Stimulated activated naive CD8-positive, alpha-beta T cell treated with anti-CD3 and anti-CD28 coated beads, Interleukin-15, amount 100 ng/mL, for 72 hours (primary cell): ENCODE data around the gene FGGY.
"Not testable (repeated sequence)": the region's sequence is repeated elsewhere in the genome, so short reads cannot be mapped to it uniquely, and the experiment has no call there.

Experiments
- ATAC-seq: fragments of 150-1000 bp; cut with Tn5 transposase; 2 replicates; pipeline ENCODE4 v1.10.0; 2021; ENCODE audit warnings: mild to moderate bottlenecking, moderate library complexity
- DNase-seq, 2 donors: peaks; one replicate each; pipeline ENCODE4 v3.0.0; 2021 to 2022
- H3K27ac Mint-ChIP-seq, 2 donors: one replicate each; pipeline ENCODE4 v1.8.0; 2022; ENCODE audit warnings: mild to moderate bottlenecking in 2 of 2, mixed read lengths in 2 of 2, moderate library complexity in 2 of 2
- H3K27me3 Mint-ChIP-seq: one replicate; pipeline ENCODE4 v1.8.0; 2022; ENCODE audit warnings: mixed read lengths
- H3K4me1 Mint-ChIP-seq: one replicate; pipeline ENCODE4 v1.8.0; 2022; ENCODE audit warnings: mild to moderate bottlenecking, mixed read lengths
- H3K4me3 Mint-ChIP-seq, 2 donors: one replicate each; pipeline ENCODE4 v1.8.0; 2022; ENCODE audit warnings: mild to moderate bottlenecking in 2 of 2, mixed read lengths in 2 of 2, moderate library complexity in 1 of 2
- H3K9me3 Mint-ChIP-seq, 2 donors: one replicate each; pipeline ENCODE4 v1.8.0; 2022; ENCODE audit warnings: mixed read lengths in 2 of 2

The FGGY gene

GRCh38 chr1:59557549-59557885 is 260.6 kb downstream of the FGGY start:
- Mint-ChIP-seq H3K27me3 (no peaks in the 10 kb centered on the region), H3K4me1 (peaks cover 8% of the 10 kb centered on the region), H3K27ac (no peak overlapping the region), H3K4me3 (no peak overlapping the region), H3K9me3 (peaks cover 12 to 15% of the 10 kb centered on the region in 2 donors)
- DNase-seq (no peak), ATAC-seq (no peak)

DNA sequence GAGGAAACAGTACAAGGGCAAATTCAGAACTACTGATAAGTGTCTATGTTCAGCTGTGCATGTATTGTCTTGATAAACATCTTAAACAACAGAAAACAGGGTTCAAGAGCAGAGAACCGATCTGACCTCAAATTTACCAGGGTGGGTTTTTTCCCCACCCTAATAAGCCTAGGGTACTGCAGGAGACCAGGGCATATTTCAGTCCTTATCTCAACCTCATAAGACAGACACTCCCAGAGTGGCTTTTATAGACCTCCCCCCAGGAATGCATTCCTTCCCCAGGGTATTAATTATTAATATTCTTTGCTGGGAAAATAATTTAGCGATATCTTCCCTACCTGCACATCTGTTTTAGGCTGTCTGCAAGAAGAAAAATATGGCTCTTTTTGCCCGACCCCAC is 261.7 kb downstream of the FGGY start:
- H3K4me1 Mint-ChIP-seq, H3K27me3 Mint-ChIP-seq, H3K4me3 Mint-ChIP-seq, DNase-seq, ATAC-seq, H3K27ac Mint-ChIP-seq: not testable (repeated sequence)
- H3K9me3 Mint-ChIP-seq: peaks cover 12 to 15% of the 10 kb centered on the region in 2 donors

- ATAC-seq (peak; percentile 84), DNase-seq (peak in 1 of 2 donors; percentile 17)
- Mint-ChIP-seq H3K27me3 (no peaks in the 10 kb centered on the region), H3K9me3 (peaks cover 12 to 15% of the 10 kb centered on the region in 2 donors), H3K4me3 (no peak overlapping the region), H3K4me1 (peaks cover 12% of the 10 kb centered on the region), H3K27ac (no peak overlapping the region)
Measured at GRCh38 chr1:59560807-59561450, 264.0 kb downstream of the FGGY start.

DNA sequence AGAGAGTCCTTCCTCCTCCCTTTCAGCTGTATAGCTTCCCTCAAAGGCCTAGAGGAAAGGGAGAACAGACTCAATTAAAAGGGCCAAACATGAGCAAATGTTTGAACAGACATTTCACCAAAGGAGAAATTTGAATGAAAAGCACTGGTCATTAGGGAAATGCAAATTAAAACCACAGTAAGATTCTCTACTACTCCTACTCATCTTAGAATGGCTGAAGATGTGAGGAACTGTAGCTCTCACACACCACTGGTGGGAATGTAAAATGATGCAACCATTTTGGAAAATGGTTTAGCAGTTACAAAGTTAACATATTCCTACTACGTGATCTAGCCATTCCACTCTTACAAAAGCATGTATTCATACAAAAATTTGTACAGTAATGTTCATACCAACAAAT is 264.9 kb downstream of the FGGY start:
- H3K4me3 Mint-ChIP-seq: no peak overlapping the region
- no peak for ATAC-seq
- no peak for DNase-seq
- peaks cover 18% of the 10 kb centered on the region for H3K4me1 Mint-ChIP-seq
- H3K27ac Mint-ChIP-seq: no peak overlapping the region
- no peaks in the 10 kb centered on the region for H3K27me3 Mint-ChIP-seq
- peaks cover 12 to 15% of the 10 kb centered on the region in 2 donors for H3K9me3 Mint-ChIP-seq

GRCh38 chr1:59564192-59564891 is 267.4 kb downstream of the FGGY start:
- Mint-ChIP-seq H3K4me1 (peaks cover 18% of the 10 kb centered on the region), H3K27me3 (no peaks in the 10 kb centered on the region), H3K4me3 (no peak overlapping the region)

DNA sequence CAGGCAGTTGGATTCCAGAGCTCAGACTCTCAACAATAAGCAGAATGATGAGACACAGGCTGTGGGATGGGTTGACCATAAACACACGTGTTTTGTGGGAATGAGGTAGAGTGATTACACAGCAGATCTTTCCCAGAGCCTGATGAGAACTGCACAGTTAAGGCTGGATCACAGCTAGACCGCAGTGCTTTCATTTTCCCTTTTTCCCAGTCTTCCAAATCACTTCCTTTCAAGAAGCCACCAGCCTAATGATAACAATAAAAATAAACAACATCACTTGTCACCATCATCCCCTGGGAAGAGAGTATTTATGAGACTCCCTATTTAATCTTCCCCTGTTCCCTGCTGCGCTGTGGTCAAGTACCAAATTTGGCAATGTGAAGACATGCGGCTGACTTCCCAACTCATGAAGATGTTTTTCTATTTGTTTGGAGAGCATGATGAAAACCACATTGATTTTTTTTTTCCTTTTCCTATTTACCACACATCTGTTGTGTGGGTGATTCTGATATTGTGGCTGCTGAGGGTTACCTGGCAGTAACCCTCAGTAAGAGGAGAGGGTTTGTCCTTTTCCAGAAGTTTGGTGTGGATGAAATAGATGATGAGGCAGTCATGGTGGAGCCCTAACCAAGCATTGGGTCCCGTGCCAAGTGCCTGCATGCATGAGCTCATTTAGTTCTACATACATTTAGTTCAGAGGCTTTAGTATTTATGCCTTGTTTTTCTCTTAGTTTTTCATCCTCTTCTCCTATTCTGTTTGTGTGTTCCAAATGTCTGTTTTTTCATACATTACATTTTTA is 268.9 kb downstream of the FGGY start:
- Mint-ChIP-seq H3K27me3 (no peaks in the 10 kb centered on the region), H3K4me1 (peaks cover 24% of the 10 kb centered on the region), H3K4me3 (no peak overlapping the region), H3K9me3 (no peaks in the 10 kb centered on the region), H3K27ac (peak overlapping the region in 1 of 2 donors; percentile 3)
- DNase-seq (no peak), ATAC-seq (no peak)

More at GRCh38 chr1:59564192-59564891, 267.4 kb downstream of the FGGY start:
- H3K9me3 Mint-ChIP-seq: no peaks in the 10 kb centered on the region
- DNase-seq (no peak), ATAC-seq (no peak)
- no peak overlapping the region for H3K27ac Mint-ChIP-seq

DNA sequence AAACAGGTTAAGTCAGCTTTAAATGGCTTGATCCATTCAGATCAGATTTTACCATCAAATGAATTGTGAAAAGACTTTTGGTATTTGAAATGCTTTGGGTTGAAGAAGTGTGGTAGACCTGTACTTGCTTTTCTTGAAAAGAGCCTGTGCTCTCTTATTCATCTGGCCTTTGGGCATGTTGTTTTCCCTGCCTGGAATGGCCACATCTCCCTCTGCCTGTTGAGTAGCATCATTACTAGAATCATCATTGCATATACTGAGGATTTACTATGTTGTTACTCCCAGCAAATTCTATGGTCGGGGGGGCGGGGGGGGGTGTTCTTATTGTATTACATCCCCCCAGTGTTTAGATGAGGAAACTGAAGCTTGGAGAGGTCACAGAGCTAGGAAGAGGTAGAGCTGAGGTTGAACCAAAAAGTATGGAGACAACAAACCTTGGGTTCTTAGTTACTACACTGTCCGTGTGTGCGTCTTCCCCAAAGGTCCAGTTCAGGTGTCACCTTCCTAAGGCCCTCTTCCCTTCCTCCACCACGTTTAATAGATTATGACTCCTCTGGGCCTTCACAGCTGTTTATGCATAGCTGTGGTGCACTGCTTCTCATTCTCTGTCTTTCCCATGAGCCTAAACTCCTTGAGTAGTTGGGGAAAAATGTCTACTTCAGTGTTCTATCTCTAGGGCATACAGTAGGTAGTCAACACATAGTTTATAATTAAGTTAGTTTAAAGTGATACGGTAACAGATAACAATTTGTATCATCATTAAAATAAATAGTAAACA is 271.5 kb downstream of the FGGY start:
- Mint-ChIP-seq H3K9me3 (no peaks in the 10 kb centered on the region), H3K27me3 (peaks cover 17% of the 10 kb centered on the region), H3K4me3 (no peak overlapping the region), H3K27ac (no peak overlapping the region), H3K4me1 (peaks cover 32% of the 10 kb centered on the region)
- no peak for ATAC-seq
- DNase-seq: no peak

DNA sequence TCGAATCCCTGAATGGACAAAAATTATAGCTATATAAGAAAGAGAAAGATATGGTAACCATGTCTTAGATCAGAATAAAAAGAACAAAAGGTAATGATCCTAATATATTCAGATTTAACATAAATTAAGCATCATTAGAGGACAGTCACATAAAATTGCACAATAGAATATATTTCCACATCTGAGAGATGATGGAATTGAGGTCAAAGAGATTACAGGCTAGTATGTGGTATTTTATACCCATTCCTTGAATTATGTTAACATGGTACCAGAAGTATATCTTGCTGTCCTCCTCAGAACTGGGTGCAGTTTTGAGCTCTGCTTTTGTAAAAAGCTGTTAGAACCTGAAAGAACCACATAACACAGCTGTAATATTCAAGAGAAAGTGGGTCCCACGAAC is 272.3 kb downstream of the FGGY start:
- peaks cover 32% of the 10 kb centered on the region for H3K4me1 Mint-ChIP-seq
- no peak for DNase-seq

GRCh38 chr1:59570524-59570923 is 273.6 kb downstream of the FGGY start:
- Mint-ChIP-seq H3K27ac (peak overlapping the region in 1 of 2 donors; percentile 23), H3K27me3 (peaks cover 17% of the 10 kb centered on the region), H3K9me3 (peaks cover 6 to 11% of the 10 kb centered on the region in 2 donors), H3K4me1 (peaks cover 32% of the 10 kb centered on the region), H3K4me3 (no peak overlapping the region)
- peak; percentile 11 to 33 for DNase-seq
- ATAC-seq: peak; percentile 88

More for the DNA sequence above, 272.3 kb downstream of the FGGY start:
- Mint-ChIP-seq H3K27me3 (peaks cover 17% of the 10 kb centered on the region), H3K27ac (no peak overlapping the region), H3K4me3 (no peak overlapping the region), H3K9me3 (peaks cover 5 to 6% of the 10 kb centered on the region in 2 donors)
- ATAC-seq: no peak

GRCh38 chr1:59574085-59574484 is 277.2 kb downstream of the FGGY start:
- no peak for DNase-seq
- H3K27me3 Mint-ChIP-seq: peaks cover 17% of the 10 kb centered on the region
- no peak overlapping the region for H3K27ac Mint-ChIP-seq
- ATAC-seq: no peak
- H3K4me3 Mint-ChIP-seq: no peak overlapping the region
- H3K9me3 Mint-ChIP-seq: peaks cover 6 to 15% of the 10 kb centered on the region in 2 donors
- H3K4me1 Mint-ChIP-seq: peaks cover 22% of the 10 kb centered on the region

- peaks cover 12 to 15% of the 10 kb centered on the region in 2 donors for H3K9me3 Mint-ChIP-seq
- no peak overlapping the region for H3K4me3 Mint-ChIP-seq
- no peak for DNase-seq
- peaks cover 1% of the 10 kb centered on the region for H3K27me3 Mint-ChIP-seq
- H3K27ac Mint-ChIP-seq: no peak overlapping the region
- no peaks in the 10 kb centered on the region for H3K4me1 Mint-ChIP-seq
- no peak for ATAC-seq
Measured at GRCh38 chr1:59577774-59578173, 280.9 kb downstream of the FGGY start.

GRCh38 chr1:59579222-59579621 is 282.3 kb downstream of the FGGY start:
- no peaks in the 10 kb centered on the region for H3K4me1 Mint-ChIP-seq
- DNase-seq: no peak
- H3K27me3 Mint-ChIP-seq: no peaks in the 10 kb centered on the region
- H3K9me3 Mint-ChIP-seq: peaks cover 7 to 9% of the 10 kb centered on the region in 2 donors
- ATAC-seq: no peak
- H3K27ac Mint-ChIP-seq: no peak overlapping the region
- H3K4me3 Mint-ChIP-seq: no peak overlapping the region

DNA sequence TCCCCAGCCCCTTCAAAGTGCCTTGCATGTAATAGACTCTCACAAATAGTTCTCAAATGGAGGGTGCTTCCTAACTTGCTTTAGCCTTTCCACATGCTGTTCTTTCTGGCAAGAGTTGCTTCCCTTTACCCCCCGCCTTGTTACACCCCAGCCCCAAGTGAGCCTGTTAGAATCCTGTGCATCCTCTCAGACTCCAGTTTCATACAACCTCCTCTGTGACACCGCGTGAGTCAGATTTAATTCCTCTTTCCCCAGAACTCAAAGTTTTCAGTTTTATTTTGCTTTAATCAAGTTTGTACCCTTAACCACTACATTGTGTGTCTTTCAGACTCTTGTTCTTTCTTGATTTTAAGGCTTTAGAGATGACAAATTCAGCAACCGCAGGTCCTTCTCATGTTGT is 283.4 kb downstream of the FGGY start:
- H3K4me3 Mint-ChIP-seq: no peak overlapping the region
- no peak overlapping the region for H3K27ac Mint-ChIP-seq
- H3K4me1 Mint-ChIP-seq: no peaks in the 10 kb centered on the region
- DNase-seq (no peak), ATAC-seq (no peak)
- no peaks in the 10 kb centered on the region for H3K27me3 Mint-ChIP-seq
- H3K9me3 Mint-ChIP-seq: peaks cover 6% of the 10 kb centered on the region in 2 donors

GRCh38 chr1:59592410-59592809 is 295.5 kb downstream of the FGGY start:
- not testable (repeated sequence) for H3K4me1 Mint-ChIP-seq, ATAC-seq, H3K27ac Mint-ChIP-seq, DNase-seq, H3K27me3 Mint-ChIP-seq, H3K4me3 Mint-ChIP-seq
- peaks cover 12 to 24% of the 10 kb centered on the region in 2 donors for H3K9me3 Mint-ChIP-seq

GRCh38 chr1:59592924-59593323 is 296.0 kb downstream of the FGGY start:
- Mint-ChIP-seq H3K27ac (no peak overlapping the region), H3K4me3 (no peak overlapping the region), H3K9me3 (peaks cover 11 to 24% of the 10 kb centered on the region in 2 donors), H3K27me3 (no peaks in the 10 kb centered on the region), H3K4me1 (no peaks in the 10 kb centered on the region)
- ATAC-seq (peak; percentile 90), DNase-seq (peak in 1 of 2 donors; percentile 19)
